ENCODE data around the gene CACNA2D1.

- TF ChIP-seq, protein P1, sequence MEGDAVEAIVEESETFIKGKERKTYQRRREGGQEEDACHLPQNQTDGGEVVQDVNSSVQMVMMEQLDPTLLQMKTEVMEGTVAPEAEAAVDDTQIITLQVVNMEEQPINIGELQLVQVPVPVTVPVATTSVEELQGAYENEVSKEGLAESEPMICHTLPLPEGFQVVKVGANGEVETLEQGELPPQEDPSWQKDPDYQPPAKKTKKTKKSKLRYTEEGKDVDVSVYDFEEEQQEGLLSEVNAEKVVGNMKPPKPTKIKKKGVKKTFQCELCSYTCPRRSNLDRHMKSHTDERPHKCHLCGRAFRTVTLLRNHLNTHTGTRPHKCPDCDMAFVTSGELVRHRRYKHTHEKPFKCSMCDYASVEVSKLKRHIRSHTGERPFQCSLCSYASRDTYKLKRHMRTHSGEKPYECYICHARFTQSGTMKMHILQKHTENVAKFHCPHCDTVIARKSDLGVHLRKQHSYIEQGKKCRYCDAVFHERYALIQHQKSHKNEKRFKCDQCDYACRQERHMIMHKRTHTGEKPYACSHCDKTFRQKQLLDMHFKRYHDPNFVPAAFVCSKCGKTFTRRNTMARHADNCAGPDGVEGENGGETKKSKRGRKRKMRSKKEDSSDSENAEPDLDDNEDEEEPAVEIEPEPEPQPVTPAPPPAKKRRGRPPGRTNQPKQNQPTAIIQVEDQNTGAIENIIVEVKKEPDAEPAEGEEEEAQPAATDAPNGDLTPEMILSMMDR (IDR thresholded peaks at IDR 0.05) = no peak
- TF ChIP-seq POLR2AphosphoS5 (IDR thresholded peaks at IDR 0.05) = no peak
Measured at GRCh38 chr7:82404094-82404493, 39.5 kb downstream of the CACNA2D1 start.
